B cell (primary cell): ENCODE results near the gene STEAP1B. TPM values are rescaled to one million over a fixed set of nuclear protein-coding genes. Genes with fewer than 3 reads are reported as not detected.
A peak's percentile ranks its signal among the peaks of the same experiment; 100 is the strongest.

Experiments used
- ATAC-seq: fragments of 200-7000 bp; cut with Tn5 transposase; one replicate; pipeline ENCODE4 v1.10.0; 2021; ENCODE audit warnings: low read depth, mild to moderate bottlenecking, moderate number of reproducible peaks, moderate library complexity
- CTCF ChIA-PET: fragments of 350-600 bp; sonication (Branson Sonifier 250); formaldehyde crosslinking; loops from one replicate; lab custom pipeline; 2021; ENCODE audit warnings: antibody characterized with exemption, inconsistent platforms; lab: Charles Lee
- POLR2A ChIA-PET: fragments of 350-600 bp; sonication (Branson Sonifier 250); formaldehyde crosslinking; loops from one replicate; lab custom pipeline; 2021; ENCODE audit warnings: antibody characterized with exemption; lab: Charles Lee
- DNase-seq: peaks from one replicate; pipeline ENCODE4 v3.0.0; 2013
- H2AFZ ChIP-seq: 2 replicates; pipeline ENCODE4 v1.6.1; 2012; ENCODE audit warnings: mild to moderate bottlenecking, low read depth, low read length; ENCODE audit not compliant: insufficient read depth, poor library complexity, severe bottlenecking
- H3K27ac ChIP-seq, 2 donors: 1 replicate in 1 of 2; 2 replicates in 1 of 2; pipeline ENCODE4 v1.5.1; 2012 to 2013; ENCODE audit warnings: low read length in 2 of 2, mild to moderate bottlenecking in 2 of 2, moderate library complexity in 1 of 2
- H3K27me3 ChIP-seq, 4 experiments: fragments of 200-600 bp in 1 of 4; sonication (generic) in 1 of 4; replicated peaks in 1 of 4; 1 replicate in 2 of 4; 2 replicates in 2 of 4; pipeline versions ENCODE4 v1.6.1 to v1.7.0; 2013 to 2016; ENCODE audit warnings: low read length in 3 of 4, mild to moderate bottlenecking in 2 of 4, mixed read lengths in 1 of 4, moderate library complexity in 1 of 4; ENCODE audit not compliant: insufficient read depth in 4 of 4, control insufficient read depth in 3 of 4; ENCODE audit errors: control extremely low read depth in 1 of 4
- H3K36me3 ChIP-seq, 2 experiments: replicated peaks in 1 of 2; 1 replicate in 1 of 2; 2 replicates in 1 of 2; pipeline versions ENCODE4 v1.6.1 to v1.7.1; 2013; ENCODE audit warnings: low read length in 1 of 2; ENCODE audit not compliant: insufficient read depth in 2 of 2, control insufficient read depth in 1 of 2; ENCODE audit errors: control extremely low read depth in 1 of 2, extremely low read depth in 1 of 2
- H3K4me1 ChIP-seq, 2 donors: fragments of 200-600 bp in 1 of 2; sonication (generic) in 1 of 2; 1 replicate in 1 of 2; 2 replicates in 1 of 2; pipeline versions ENCODE4 v1.5.1 to v1.6.1; 2013 to 2017; ENCODE audit warnings: low read length in 2 of 2; ENCODE audit not compliant: control insufficient read depth in 2 of 2, insufficient read depth in 2 of 2
- H3K4me2 ChIP-seq: replicated peaks from 2 replicates; pipeline ENCODE3; 2012; ENCODE audit warnings: mild to moderate bottlenecking, low read depth, low read length; ENCODE audit not compliant: poor library complexity, severe bottlenecking
- H3K4me3 ChIP-seq, 5 experiments: fragments of 200-600 bp in 1 of 5; sonication (generic) in 1 of 5; 1 replicate in 3 of 5; 2 replicates in 2 of 5; pipeline versions ENCODE4 v1.5.1 to v1.7.0; 2011 to 2016; ENCODE audit warnings: low read length in 4 of 5, mild to moderate bottlenecking in 4 of 5, low read depth in 2 of 5, control low read depth in 1 of 5, moderate library complexity in 1 of 5; ENCODE audit not compliant: insufficient read depth in 1 of 5; ENCODE audit errors: control extremely low read depth in 1 of 5, extremely low read depth in 1 of 5
- H3K79me2 ChIP-seq: fragments of 200-600 bp; sonication (generic); one replicate; pipeline ENCODE4 v1.6.0; 2016; ENCODE audit warnings: low read length; ENCODE audit not compliant: control insufficient read depth, insufficient read depth
- H3K9ac ChIP-seq: fragments of 200-600 bp; sonication (generic); 2 replicates; pipeline ENCODE4 v1.6.1; 2017; ENCODE audit warnings: mild to moderate bottlenecking, low read length, moderate library complexity
- H3K9me3 ChIP-seq, 3 donors: one replicate each; pipeline versions ENCODE4 v1.6.1 to v1.7.1; 2013; ENCODE audit warnings: low read length in 2 of 3; ENCODE audit not compliant: control insufficient read depth in 2 of 3, insufficient read depth in 1 of 3; ENCODE audit errors: control extremely low read depth in 1 of 3
- H4K20me1 ChIP-seq: 2 replicates; pipeline ENCODE4 v1.6.0; 2012; ENCODE audit warnings: mild to moderate bottlenecking, low read length; ENCODE audit not compliant: insufficient read depth, control insufficient read depth, poor library complexity, severe bottlenecking
- H3K27ac Mint-ChIP-seq: one replicate; pipeline ENCODE4 v1.8.0; 2021; ENCODE audit warnings: mixed read lengths
- H3K27me3 Mint-ChIP-seq: one replicate; pipeline ENCODE4 v1.8.0; 2021; ENCODE audit warnings: mixed read lengths
- H3K4me1 Mint-ChIP-seq: one replicate; pipeline ENCODE4 v1.8.0; 2021; ENCODE audit warnings: mixed read lengths
- H3K4me3 Mint-ChIP-seq: one replicate; pipeline ENCODE4 v1.8.0; 2021; ENCODE audit warnings: mixed read lengths
- H3K9me3 Mint-ChIP-seq: one replicate; pipeline ENCODE4 v1.8.0; 2022; ENCODE audit warnings: mixed read lengths; ENCODE audit not compliant: insufficient read depth
- CTCF ChIP-seq: fragments of 200-600 bp; IDR thresholded peaks from one replicate; pipeline ENCODE4 v1.8.0; 2022; ENCODE audit warnings: antibody characterized with exemption, mild to moderate bottlenecking
- EZH2 ChIP-seq: IDR thresholded peaks from 2 replicates; pipeline ENCODE4 v1.6.1; 2012; ENCODE audit warnings: borderline replicate concordance, low read depth, mild to moderate bottlenecking, moderate library complexity, low read length; ENCODE audit not compliant: insufficient read depth, poor library complexity, severe bottlenecking
- WGBS: methylation state at CpG from one replicate; pipeline ENCODE4 v1.1.5; 2013; ENCODE audit warnings: missing lambda C conversion rate; ENCODE audit not compliant: insufficient coverage; 5-methylcytosine and 5-hydroxymethylcytosine counted together
- intact Hi-C: fragments of 100-400 bp; cut with micrococcal nuclease; formaldehyde crosslinking; loops from one replicate; pipeline ENCODE4 v1.10.0; 2022
- polyA plus RNA-seq: library from polyadenylated mRNA; depleted of rRNA; stranded (reverse); fragments of >200 nt; gene quantifications from 2 replicates; pipeline ENCODE4 v1.2.3, GENCODE V29; 2012
- total RNA-seq, 2 donors: library from RNA; stranded (reverse); fragments of 120-200 nt in 1 of 2; gene quantifications; 1 replicate in 1 of 2; 2 replicates in 1 of 2; pipeline versions ENCODE4 v1.2.3 to v1.2.4, GENCODE V29; 2013 to 2022

Gene STEAP1B
- total and polyA plus RNA-seq, 2 donors (not counting 1 experiment from before 2014, with no cell fraction given), result 8.8 to 24.7 TPM

GRCh38 chr7:22488643-22489462 is 11.1 kb downstream of the STEAP1B start:
- intact Hi-C loops, result loop anchor here (1.0 kb wide), 2 partner anchors 379 to 386 kb away; no protein-coding TSS in a partner anchor
- Histone ChIP-seq H3K9me3 (no peaks in the 10 kb centered on the region), H2AFZ (no peak overlapping the region), H3K36me3 (no peaks in the 10 kb centered on the region), H3K27me3 (no peaks in the 10 kb centered on the region), H4K20me1 (no peaks in the 10 kb centered on the region), H3K4me3 (no peak overlapping the region), H3K79me2 (no peaks in the 10 kb centered on the region), H3K9ac (no peak overlapping the region), H3K27ac (no peak overlapping the region), H3K4me2 (no peak overlapping the region), H3K4me1 (no peaks in the 10 kb centered on the region)
- Mint-ChIP-seq H3K27ac (no peak overlapping the region), H3K27me3 (no peaks in the 10 kb centered on the region), H3K4me1 (peaks cover 5% of the 10 kb centered on the region), H3K9me3 (no peaks in the 10 kb centered on the region), H3K4me3 (no peak overlapping the region)
- TF ChIP-seq CTCF (peak; percentile 92), EZH2 (no peak)
- 0% methylated on average over 4 of the region's 10 CpGs for WGBS
- DNase-seq, result peak; percentile 79
- ChIA-PET CTCF (interaction anchor here (1.0 to 3.9 kb wide), 5 partner anchors 8 to 385 kb away, joined by 3 to 75 read pairs (median 6); no protein-coding TSS in a partner anchor), POLR2A (no interaction called here)
- ATAC-seq, result peak; percentile 72

GRCh38 chr7:22487978-22488642 is 11.9 kb downstream of the STEAP1B start:
- CTCF ChIA-PET, result no interaction called here
- POLR2A ChIA-PET, result no interaction called here
- Histone ChIP-seq H3K4me1 (no peaks in the 10 kb centered on the region), H3K9ac (no peak overlapping the region), H2AFZ (no peak overlapping the region), H3K36me3 (no peaks in the 10 kb centered on the region), H4K20me1 (no peaks in the 10 kb centered on the region), H3K27me3 (no peaks in the 10 kb centered on the region), H3K9me3 (no peaks in the 10 kb centered on the region), H3K4me3 (no peak overlapping the region), H3K79me2 (no peaks in the 10 kb centered on the region), H3K27ac (no peak overlapping the region), H3K4me2 (no peak overlapping the region)
- Mint-ChIP-seq H3K4me3 (no peak overlapping the region), H3K9me3 (no peaks in the 10 kb centered on the region), H3K4me1 (peaks cover 5% of the 10 kb centered on the region), H3K27ac (no peak overlapping the region), H3K27me3 (no peaks in the 10 kb centered on the region)
- ATAC-seq, result no peak
- intact Hi-C loops, result no loop called here
- 90% methylated on average over 4 of the region's 5 CpGs for WGBS
- no peak for DNase-seq
- TF ChIP-seq CTCF (no peak), EZH2 (no peak)
